Heart right ventricle (tissue), 16 donors: ENCODE data around the gene ARHGEF6. TPM values are rescaled to one million over a fixed set of nuclear protein-coding genes. Genes with fewer than 3 reads are reported as not detected.

Source experiments
- ATAC-seq, 8 donors: fragments of 200-7000 bp; cut with Tn5 transposase; one replicate each; pipeline ENCODE4 v1.9.1; 2020; ENCODE audit warnings: mild to moderate bottlenecking in 8 of 8, moderate library complexity in 8 of 8, moderate number of reproducible peaks in 1 of 8
- DNase-seq, 2 donors: peaks; one replicate each; pipeline ENCODE4 v3.0.0-alpha.2; 2020
- H3K27ac ChIP-seq, 10 donors: fragments of 200-600 bp; sonication (generic) in 2 of 10; one replicate each; pipeline versions ENCODE4 v1.5.0 to v1.8.0; 2020 to 2022; ENCODE audit warnings: mild to moderate bottlenecking in 3 of 10
- H3K27me3 ChIP-seq, 7 donors: fragments of 200-600 bp; one replicate each; pipeline ENCODE4 v1.8.0; 2021 to 2022; ENCODE audit warnings: mild to moderate bottlenecking in 2 of 7
- H3K36me3 ChIP-seq, 9 donors: fragments of 200-600 bp; sonication (generic) in 1 of 9; one replicate each; pipeline versions ENCODE4 v1.5.0 to v1.8.0; 2020 to 2022; ENCODE audit warnings: mild to moderate bottlenecking in 2 of 9
- H3K4me1 ChIP-seq, 9 donors: fragments of 200-600 bp; sonication (generic) in 1 of 9; one replicate each; pipeline versions ENCODE4 v1.5.0 to v1.8.0; 2020 to 2022; ENCODE audit warnings: mild to moderate bottlenecking in 4 of 9
- H3K4me3 ChIP-seq, 10 donors: fragments of 200-600 bp; sonication (generic) in 2 of 10; one replicate each; pipeline versions ENCODE4 v1.5.0 to v1.8.0; 2020 to 2022; ENCODE audit warnings: mild to moderate bottlenecking in 7 of 10, moderate library complexity in 2 of 10
- H3K9me3 ChIP-seq, 11 donors: fragments of 200-600 bp in 10 of 11; sonication (generic) in 2 of 11; one replicate each; pipeline versions ENCODE4 v1.5.0 to v1.8.0; 2013 to 2022; ENCODE audit warnings: mild to moderate bottlenecking in 2 of 11, control low read depth in 1 of 11, moderate library complexity in 1 of 11
- whole genome bisulfite sequencing, 2 donors: extraction: QIAGEN DNeasy Blood & Tissue Kit; methylation state at CpG; one replicate each; pipeline ENCODE4 v1.1.7; 2013; ENCODE audit warnings: inconsistent platforms in 1 of 2; 5-methylcytosine and 5-hydroxymethylcytosine counted together
- intact Hi-C, 10 donors: fragments of 100-400 bp; cut with DNase I; formaldehyde crosslinking; loops; one replicate each; pipeline versions ENCODE4 v1.11.1 to v1.14.2; 2022
- polyA plus RNA-seq, 2 donors: library from polyadenylated mRNA; stranded (reverse); fragments of 200-250 nt; gene quantifications; one replicate each; pipeline ENCODE4 v1.2.3, GENCODE V29; 2013
- total RNA-seq, 10 donors: library from RNA; stranded (reverse); fragmentation: NEBNext Ultra II Directional in 3 of 10; extraction: Animal tissue kit (Norgen Biotek cat#: 25700) in 3 of 10; gene quantifications; one replicate each; pipeline versions ENCODE4 v1.2.1 to v1.2.4, GENCODE V29; 2021 to 2023
- TF ChIP-seq, protein P1 (sequence below), 9 donors: fragments of 200-600 bp; sonication (generic) in 2 of 9; IDR thresholded peaks; one replicate each; pipeline versions ENCODE4 v1.5.0 to v1.8.0; 2021 to 2022; ENCODE audit warnings: antibody characterized with exemption in 9 of 9, mild to moderate bottlenecking in 5 of 9, moderate library complexity in 1 of 9
- donor health status: Arrhythmogenic right ventricular cardiomyopathy.
- donor health status: ischemic (EF 13 %, LVEDD 7.1; RV severe dilation, severe dysfunction).
- donor health status: healthy with polysubstance abuse.
- donor health status: DM: no; HTN: yes; CAD: no.
- donor health status: DM: no; HTN: no; CAD: no.
- donor health status: ischemic (EF 25% LVEDD 6.9; RV normal size, moderate dysfunction).
- donor health status: ischemic (EF 25% LVEDD 5.7; RV mildly dilated, moderate dysfunction).
- donor health status: healthy.
- donor health status: DM: yes; HTN: yes; CAD: no.
- donor health status: Ischemic cardiomyopathy.
- donor health status: ischemic (EF 35%, LVEDD 5.7; RV mildly dilated, moderate dysfunction).
- donor health status: nonischemic (EF 11% LVEDD 7.7; RV severe dilation, severe dysfunction).
- donor health status: DM: yes; HTN: yes; CAD: no.
- donor health status: PGD.
- donor health status: ischemic (EF 29% LVEDD 5.4; RV normal size, mild dysfunction).
- donor health status: nonischemic (EF 23%, LVEDD 6.1; RV moderate dilation, normal function).

Gene ARHGEF6
- total and polyA plus RNA-seq, 12 donors: 15.3 to 88.0 (median 50.2) TPM

DNA sequence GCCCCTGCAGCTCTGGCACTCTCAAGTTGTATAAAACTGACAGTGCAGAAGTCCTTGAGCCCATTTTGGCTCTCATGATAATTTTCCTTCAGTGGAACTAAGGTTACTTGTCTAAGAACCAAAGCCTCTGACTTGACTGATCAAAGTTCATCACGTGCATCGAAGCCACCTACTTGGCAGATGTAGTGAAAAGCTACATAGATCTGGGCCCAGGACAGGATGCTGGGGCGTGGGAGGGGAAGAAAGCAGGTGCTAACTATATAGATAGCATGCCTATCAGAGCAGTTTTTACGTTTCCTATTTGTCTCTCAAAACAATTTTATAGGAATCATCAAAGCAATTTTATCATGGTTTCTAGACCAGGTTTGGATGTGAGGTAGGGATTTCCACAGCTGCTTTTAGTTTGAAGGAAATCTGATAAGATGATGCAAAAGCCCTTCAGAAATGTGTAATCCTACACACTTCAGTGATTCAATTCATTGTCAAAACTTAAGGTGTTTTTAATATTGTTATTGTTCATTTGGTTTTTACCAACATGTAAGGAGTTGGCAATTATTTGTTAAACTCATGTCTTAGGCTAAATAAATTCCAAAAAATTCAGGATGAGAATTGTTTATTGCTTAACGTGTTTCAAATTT is 134.0 kb downstream of the ARHGEF6 start:
- intact Hi-C loops: no loop called here
- H3K36me3 ChIP-seq: no peaks in the 10 kb centered on the region
- H3K27ac ChIP-seq: no peak overlapping the region
- H3K4me1 ChIP-seq: no peaks in the 10 kb centered on the region
- H3K4me3 ChIP-seq: no peak overlapping the region
- no peaks in the 10 kb centered on the region for H3K9me3 ChIP-seq
- WGBS, 2 donors: 63 to 82% methylated on average over 5 of the region's 5 CpGs
- ATAC-seq (no peak), DNase-seq (no peak)
- TF ChIP-seq, protein P1, sequence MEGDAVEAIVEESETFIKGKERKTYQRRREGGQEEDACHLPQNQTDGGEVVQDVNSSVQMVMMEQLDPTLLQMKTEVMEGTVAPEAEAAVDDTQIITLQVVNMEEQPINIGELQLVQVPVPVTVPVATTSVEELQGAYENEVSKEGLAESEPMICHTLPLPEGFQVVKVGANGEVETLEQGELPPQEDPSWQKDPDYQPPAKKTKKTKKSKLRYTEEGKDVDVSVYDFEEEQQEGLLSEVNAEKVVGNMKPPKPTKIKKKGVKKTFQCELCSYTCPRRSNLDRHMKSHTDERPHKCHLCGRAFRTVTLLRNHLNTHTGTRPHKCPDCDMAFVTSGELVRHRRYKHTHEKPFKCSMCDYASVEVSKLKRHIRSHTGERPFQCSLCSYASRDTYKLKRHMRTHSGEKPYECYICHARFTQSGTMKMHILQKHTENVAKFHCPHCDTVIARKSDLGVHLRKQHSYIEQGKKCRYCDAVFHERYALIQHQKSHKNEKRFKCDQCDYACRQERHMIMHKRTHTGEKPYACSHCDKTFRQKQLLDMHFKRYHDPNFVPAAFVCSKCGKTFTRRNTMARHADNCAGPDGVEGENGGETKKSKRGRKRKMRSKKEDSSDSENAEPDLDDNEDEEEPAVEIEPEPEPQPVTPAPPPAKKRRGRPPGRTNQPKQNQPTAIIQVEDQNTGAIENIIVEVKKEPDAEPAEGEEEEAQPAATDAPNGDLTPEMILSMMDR (IDR thresholded peaks at IDR 0.05): no peak
- H3K27me3 ChIP-seq: peaks cover 0 to 14% (median 0%) of the 10 kb centered on the region in 7 donors

DNA sequence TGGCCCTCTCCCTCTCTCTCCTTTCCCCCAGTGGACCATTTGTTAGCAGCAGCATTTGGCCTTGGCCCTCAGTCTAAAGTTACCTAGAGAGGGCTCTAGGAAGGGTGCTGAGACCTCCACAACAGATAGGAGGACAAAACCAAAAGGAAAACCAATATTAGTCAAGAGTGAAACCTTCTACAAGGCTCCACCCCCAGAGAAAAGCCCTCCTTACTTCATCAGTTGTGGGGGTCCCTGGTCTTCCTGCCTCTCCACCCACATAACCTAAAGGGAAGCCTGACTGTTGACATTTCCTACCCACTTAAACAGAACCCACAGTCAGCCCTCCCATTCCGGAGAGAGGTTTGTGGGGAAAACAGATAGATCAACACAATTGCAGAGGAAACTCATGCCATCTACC is 137.5 kb downstream of the ARHGEF6 start:
- DNase-seq: no peak
- no peak for ATAC-seq
- TF ChIP-seq, protein P1 (IDR thresholded peaks at IDR 0.05): no peak
- Histone ChIP-seq H3K4me1 (no peaks in the 10 kb centered on the region), H3K36me3 (no peaks in the 10 kb centered on the region), H3K4me3 (no peak overlapping the region), H3K27me3 (peaks cover 0 to 22% (median 0%) of the 10 kb centered on the region in 7 donors), H3K27ac (no peak overlapping the region), H3K9me3 (no peaks in the 10 kb centered on the region)
- intact Hi-C loops: no loop called here
- 68 to 73% methylated on average over 1 of the region's 1 CpG for WGBS, 2 donors

DNA sequence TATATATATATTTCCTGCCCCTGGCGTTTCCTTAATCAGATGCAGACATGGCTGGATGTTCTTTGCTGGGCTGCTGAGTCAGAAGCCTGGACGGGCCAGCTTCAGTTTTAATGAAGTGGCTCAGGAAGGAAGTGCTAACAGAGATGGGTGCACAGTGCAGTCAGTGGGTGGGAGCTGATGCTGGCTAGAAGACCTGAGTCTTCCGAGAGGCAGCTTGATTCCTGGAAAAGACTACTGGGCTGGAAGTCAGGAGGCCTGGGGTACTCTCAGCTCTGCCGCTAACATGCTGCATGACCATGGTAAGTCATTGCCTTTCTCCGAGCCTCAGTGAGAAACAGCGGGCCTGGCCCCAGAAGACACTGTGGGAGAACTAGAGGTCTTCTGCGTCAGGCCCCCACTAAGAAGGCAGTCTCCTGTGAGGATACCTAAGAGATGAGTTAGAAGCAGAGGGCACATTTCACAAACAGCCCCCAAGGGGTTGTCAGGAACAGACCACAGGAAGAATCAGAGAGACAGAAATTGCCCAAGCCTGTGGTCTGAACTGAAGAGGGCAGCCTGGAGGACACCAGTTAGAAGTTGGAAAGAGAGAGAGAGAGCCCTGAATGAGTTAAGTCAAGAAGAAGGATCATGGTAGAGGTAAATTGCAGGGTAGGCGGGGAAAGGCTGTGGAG is 141.1 kb downstream of the ARHGEF6 start:
- peak overlapping the region in 1 of 10 donors; percentile 36 for H3K27ac ChIP-seq
- 74 to 83% methylated on average over 8 of the region's 8 CpGs for WGBS, 2 donors
- TF ChIP-seq, protein P1 (IDR thresholded peaks at IDR 0.05): no peak
- DNase-seq: no peak
- intact Hi-C loops: no loop called here
- ATAC-seq: no peak
- H3K4me3 ChIP-seq: no peak overlapping the region
- no peaks in the 10 kb centered on the region for H3K9me3 ChIP-seq
- H3K27me3 ChIP-seq: peaks cover 0 to 35% (median 0%) of the 10 kb centered on the region in 7 donors
- no peaks in the 10 kb centered on the region for H3K4me1 ChIP-seq
- H3K36me3 ChIP-seq: no peaks in the 10 kb centered on the region

DNA sequence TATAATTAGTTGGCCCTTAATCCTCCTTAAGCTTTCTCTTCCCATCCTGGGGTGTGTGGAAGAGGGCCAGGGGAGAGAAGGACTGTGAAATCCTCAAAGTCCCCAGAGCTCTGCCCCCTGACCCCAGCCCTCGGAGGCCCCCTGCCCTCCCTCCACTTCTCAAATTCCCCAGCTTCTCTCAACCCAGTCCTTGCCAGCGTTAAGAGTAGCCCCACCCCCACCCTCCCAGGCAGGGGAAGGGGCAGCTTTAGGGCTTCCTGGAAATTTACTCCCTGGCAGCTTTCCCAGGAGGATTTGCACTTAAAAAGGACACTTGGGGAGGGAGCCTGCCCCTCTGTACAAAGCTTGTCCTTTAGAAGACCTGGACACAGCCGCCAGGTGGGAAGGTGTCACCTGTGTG is 144.6 kb downstream of the ARHGEF6 start:
- no peaks in the 10 kb centered on the region for H3K36me3 ChIP-seq
- H3K9me3 ChIP-seq: no peaks in the 10 kb centered on the region
- DNase-seq (no peak), ATAC-seq (no peak)
- no peak overlapping the region for H3K27ac ChIP-seq
- TF ChIP-seq, protein P1 (IDR thresholded peaks at IDR 0.05): no peak
- H3K4me1 ChIP-seq: no peaks in the 10 kb centered on the region
- WGBS, 2 donors: 13 to 30% methylated on average over 3 of the region's 3 CpGs
- intact Hi-C loops: no loop called here
- H3K4me3 ChIP-seq: no peak overlapping the region
- peaks cover 0 to 30% (median 0%) of the 10 kb centered on the region in 7 donors for H3K27me3 ChIP-seq
